Right atrium auricular region (tissue), 2 donors: Measurements from ENCODE around the gene BACH2. TPM values are rescaled to one million over a fixed set of nuclear protein-coding genes. Genes with fewer than 3 reads are reported as not detected.

Experiments
- DNase-seq: peaks from one replicate; pipeline ENCODE4 v3.0.0-alpha.2; 2019; ENCODE audit warnings: low spot score
- H3K27ac ChIP-seq, 2 donors: fragments of 200-600 bp; sonication (generic); 1 replicate in 1 of 2; 2 replicates in 1 of 2; pipeline ENCODE4 v1.5.1; 2016 to 2019
- H3K27me3 ChIP-seq, 2 donors: fragments of 200-600 bp; sonication (generic); one replicate each; pipeline versions ENCODE4 v1.5.1 to v1.6.0; 2017 to 2019
- H3K36me3 ChIP-seq: fragments of 200-600 bp; sonication (generic); one replicate; pipeline ENCODE4 v1.5.1; 2016
- H3K4me1 ChIP-seq, 2 donors: fragments of 200-600 bp; sonication (generic); one replicate each; pipeline versions ENCODE4 v1.5.1 to v1.6.0; 2017 to 2019
- H3K4me3 ChIP-seq, 2 donors: fragments of 200-600 bp; sonication (generic); 1 replicate in 1 of 2; 2 replicates in 1 of 2; pipeline ENCODE4 v1.5.1; 2017 to 2019; ENCODE audit warnings: mild to moderate bottlenecking in 1 of 2, moderate library complexity in 1 of 2
- H3K9me3 ChIP-seq, 2 donors: fragments of 200-600 bp; sonication (generic); one replicate each; pipeline ENCODE4 v1.5.1; 2019
- CTCF ChIP-seq, 2 donors: fragments of 200-600 bp; sonication (generic); IDR thresholded peaks; one replicate each; pipeline ENCODE4 v1.5.1; 2019; ENCODE audit warnings: antibody characterized with exemption in 2 of 2
- total RNA-seq, 2 donors: library from RNA; depleted of rRNA; stranded (reverse); fragments of >200 nt; gene quantifications; one replicate each; pipeline ENCODE4 v1.1.0, GENCODE V29; 2016

BACH2 gene
- total RNA-seq, 2 donors from 2014 or later: 0.82 to 2.2 TPM

GRCh38 chr6:89940225-89941027 lies 356.2 kb downstream of the BACH2 start:
- no peak overlapping the region for H3K27ac ChIP-seq
- DNase-seq: peak; percentile 79
- H3K27me3 ChIP-seq: no peaks in the 10 kb centered on the region
- no peaks in the 10 kb centered on the region for H3K4me1 ChIP-seq
- peak; percentile 47 to 73 for TF ChIP-seq CTCF (IDR thresholded peaks at IDR 0.05)
- H3K4me3 ChIP-seq: no peak overlapping the region
- H3K9me3 ChIP-seq: no peaks in the 10 kb centered on the region
- no peaks in the 10 kb centered on the region for H3K36me3 ChIP-seq

- H3K9me3 ChIP-seq: no peaks in the 10 kb centered on the region
- no peak overlapping the region for H3K4me3 ChIP-seq
- H3K36me3 ChIP-seq: no peaks in the 10 kb centered on the region
- no peak for DNase-seq
- H3K27ac ChIP-seq: no peak overlapping the region
- no peaks in the 10 kb centered on the region for H3K27me3 ChIP-seq
- TF ChIP-seq CTCF (IDR thresholded peaks at IDR 0.05): no peak
- no peaks in the 10 kb centered on the region for H3K4me1 ChIP-seq
These were observed 357.5 kb downstream of the BACH2 start for GRCh38 chr6:89939144-89939543.

- H3K4me3 ChIP-seq: no peak overlapping the region
- no peaks in the 10 kb centered on the region for H3K9me3 ChIP-seq
- no peak for TF ChIP-seq CTCF (IDR thresholded peaks at IDR 0.05)
- H3K27ac ChIP-seq: no peak overlapping the region
- no peaks in the 10 kb centered on the region for H3K4me1 ChIP-seq
- DNase-seq: no peak
- no peaks in the 10 kb centered on the region for H3K36me3 ChIP-seq
- H3K27me3 ChIP-seq: no peaks in the 10 kb centered on the region
These were observed 358.6 kb downstream of the BACH2 start for GRCh38 chr6:89938014-89938413.

- Histone ChIP-seq H3K27ac (no peak overlapping the region), H3K27me3 (no peaks in the 10 kb centered on the region), H3K36me3 (no peaks in the 10 kb centered on the region), H3K4me1 (no peaks in the 10 kb centered on the region), H3K4me3 (no peak overlapping the region), H3K9me3 (no peaks in the 10 kb centered on the region)
- no peak for DNase-seq
- TF ChIP-seq CTCF (IDR thresholded peaks at IDR 0.05): no peak
These were observed 360.5 kb downstream of the BACH2 start for GRCh38 chr6:89936177-89936576.

- no peak for TF ChIP-seq CTCF (IDR thresholded peaks at IDR 0.05)
- Histone ChIP-seq H3K36me3 (no peaks in the 10 kb centered on the region), H3K27ac (no peak overlapping the region), H3K27me3 (no peaks in the 10 kb centered on the region), H3K4me1 (no peaks in the 10 kb centered on the region), H3K4me3 (no peak overlapping the region), H3K9me3 (no peaks in the 10 kb centered on the region)
- DNase-seq: no peak
These were observed 361.8 kb downstream of the BACH2 start for GRCh38 chr6:89934685-89935366.
